ENCODE data around the gene ESYT2.
"Not testable (repeated sequence)": the region's sequence is repeated elsewhere in the genome, so short reads cannot be mapped to it uniquely, and the experiment has no call there.

Gene ESYT2

GRCh38 chr7:158727690-158728089, 101.6 kb downstream of the ESYT2 start:
- DNase-seq (ENCODE audit: low spot score), result no peak

DNA sequence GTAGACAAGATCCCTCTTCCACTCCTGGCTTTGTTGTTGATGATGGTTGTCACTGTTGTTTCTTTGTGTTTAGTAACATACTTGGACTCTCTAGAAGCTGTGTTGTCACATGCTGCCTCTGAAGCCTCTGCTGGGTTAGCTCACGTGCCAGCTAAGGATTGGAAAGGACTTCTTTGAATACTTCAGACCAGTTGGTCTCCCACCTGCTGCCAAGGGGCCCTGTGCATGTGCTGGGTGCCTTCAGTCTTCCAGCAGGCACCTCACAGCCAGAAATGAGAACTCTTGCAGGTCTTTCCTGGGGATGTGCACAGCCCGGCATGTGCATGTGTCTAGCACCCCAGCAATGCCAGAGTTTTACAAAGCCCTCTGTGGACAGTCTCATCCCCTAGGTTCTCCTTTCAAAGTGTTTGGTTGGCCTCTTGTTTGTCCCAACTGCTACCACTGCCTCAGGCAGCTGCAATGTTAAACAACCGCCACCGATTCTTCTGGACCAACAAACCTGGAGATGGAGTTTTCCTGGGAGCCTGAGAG, 103.0 kb downstream of the ESYT2 start:
- DNase-seq (ENCODE audit: low spot score), result no peak

DNA sequence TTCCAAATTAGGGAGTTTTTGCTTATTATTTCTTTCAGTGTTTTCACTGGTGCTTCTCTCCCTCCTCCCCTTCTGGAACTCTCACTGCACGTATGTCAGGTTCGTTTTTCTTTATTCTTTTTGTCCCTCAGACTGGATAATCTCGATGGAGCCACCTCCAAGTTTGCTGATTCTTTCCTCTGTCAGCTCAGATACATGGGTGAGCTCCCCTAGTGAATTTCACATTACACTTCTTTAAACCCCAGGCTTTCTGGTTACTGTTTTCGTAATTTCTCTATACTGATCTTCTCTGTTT, 103.9 kb downstream of the ESYT2 start:
- DNase-seq (ENCODE audit: low spot score), result no peak

GRCh38 chr7:158724658-158725505, 104.4 kb downstream of the ESYT2 start:
- no peak for DNase-seq (ENCODE audit: low spot score)

GRCh38 chr7:158723714-158724385, 105.5 kb downstream of the ESYT2 start:
- no peak for DNase-seq (ENCODE audit: low spot score)

GRCh38 chr7:158723266-158723665, 106.0 kb downstream of the ESYT2 start:
- no peak for DNase-seq (ENCODE audit: low spot score)

DNA sequence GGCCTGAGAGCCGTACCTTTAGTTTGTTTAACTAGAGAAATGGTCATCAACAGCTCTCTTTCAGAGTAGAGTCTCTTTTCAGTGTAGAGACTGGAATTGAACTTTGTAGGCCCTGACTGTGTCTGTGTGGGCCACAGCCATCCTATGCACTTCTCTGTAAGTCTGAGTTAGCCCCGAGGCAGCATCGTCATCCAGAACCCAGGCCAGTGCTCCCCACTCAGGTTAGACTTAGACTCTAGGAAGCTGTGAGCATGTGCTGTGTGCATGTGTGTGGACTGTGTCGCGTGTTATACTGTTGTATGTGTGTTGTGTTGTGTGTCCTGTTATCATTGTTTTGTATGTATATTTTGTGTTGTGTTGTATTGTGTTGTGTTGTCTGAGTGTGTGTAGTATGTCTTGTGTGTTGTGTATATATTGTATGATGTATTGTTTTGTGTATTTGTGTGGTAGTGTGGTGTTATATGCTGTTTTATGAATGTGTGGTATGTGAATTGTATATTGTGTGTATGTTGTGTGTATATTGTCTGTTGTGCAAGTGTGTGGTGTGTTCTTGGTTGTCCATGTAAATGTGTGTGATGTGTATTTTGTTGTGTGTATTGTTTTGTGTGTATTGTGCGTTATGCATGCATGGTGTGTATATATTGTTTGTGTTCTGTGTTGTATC, 106.6 kb downstream of the ESYT2 start:
- no peak for DNase-seq (ENCODE audit: low spot score)

DNA sequence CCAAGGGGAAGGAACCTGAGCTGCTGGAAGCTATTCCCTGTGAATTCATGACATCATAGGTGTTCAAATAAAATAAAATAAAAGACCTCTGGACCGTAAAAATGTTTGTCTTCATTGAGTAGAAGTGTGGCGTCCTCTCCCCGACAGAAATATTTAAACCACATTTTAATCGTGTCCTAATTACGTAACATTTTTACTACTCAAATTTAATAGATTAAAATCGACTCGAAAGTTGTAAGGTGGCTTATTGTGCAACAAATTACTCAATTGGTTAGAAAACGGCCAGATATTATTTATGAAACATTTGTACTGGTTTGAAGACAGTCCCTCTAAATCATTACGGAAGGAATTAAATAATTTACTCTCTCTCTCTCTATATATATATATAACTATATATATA, 109.2 kb downstream of the ESYT2 start:
- DNase-seq (ENCODE audit: low spot score), result no peak

DNA sequence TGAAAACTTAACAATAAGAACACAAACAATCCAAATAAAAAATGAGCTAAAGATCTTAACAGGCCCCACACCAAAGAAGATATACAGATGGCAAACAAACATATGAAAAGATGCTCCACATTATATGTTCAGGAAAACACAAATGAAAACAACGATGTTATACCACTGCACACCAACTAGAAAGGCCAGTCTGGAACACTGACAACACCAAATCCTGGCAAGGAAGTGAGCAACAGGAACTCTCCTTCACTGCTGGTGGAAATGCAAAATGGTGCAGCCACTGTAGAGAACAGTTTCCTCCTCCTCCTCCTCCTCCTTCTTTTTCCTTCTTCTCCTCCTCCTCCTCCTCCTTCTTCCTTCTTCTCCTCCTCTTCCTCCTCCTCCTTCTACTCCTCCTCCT, 112.5 kb downstream of the ESYT2 start:
- no peak for DNase-seq (ENCODE audit: low spot score)

DNA sequence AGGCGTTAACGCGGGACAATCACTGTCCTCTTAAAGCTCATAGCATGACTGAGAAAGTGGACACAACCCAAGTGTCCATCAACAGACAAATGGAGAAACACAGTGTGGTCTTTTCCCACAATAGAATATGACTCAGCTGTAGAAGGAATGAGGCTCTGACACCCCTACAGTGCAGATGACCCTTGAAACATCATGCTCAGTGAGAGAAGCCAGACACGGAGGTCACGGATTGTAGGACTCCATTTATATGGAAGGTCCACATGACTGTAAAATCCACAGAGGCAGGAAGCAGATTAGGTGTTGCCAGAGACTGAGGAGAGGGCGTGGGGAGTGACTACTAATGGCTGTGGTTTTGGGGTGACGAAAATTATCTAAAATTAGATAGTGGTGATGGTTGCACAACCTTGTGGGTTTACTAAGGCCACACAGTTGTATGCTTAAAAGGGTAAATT, 118.6 kb downstream of the ESYT2 start:
- no peak for DNase-seq (ENCODE audit: low spot score)

GRCh38 chr7:158707610-158708009, 121.7 kb downstream of the ESYT2 start:
- DNase-seq (ENCODE audit: low spot score), result no peak

DNA sequence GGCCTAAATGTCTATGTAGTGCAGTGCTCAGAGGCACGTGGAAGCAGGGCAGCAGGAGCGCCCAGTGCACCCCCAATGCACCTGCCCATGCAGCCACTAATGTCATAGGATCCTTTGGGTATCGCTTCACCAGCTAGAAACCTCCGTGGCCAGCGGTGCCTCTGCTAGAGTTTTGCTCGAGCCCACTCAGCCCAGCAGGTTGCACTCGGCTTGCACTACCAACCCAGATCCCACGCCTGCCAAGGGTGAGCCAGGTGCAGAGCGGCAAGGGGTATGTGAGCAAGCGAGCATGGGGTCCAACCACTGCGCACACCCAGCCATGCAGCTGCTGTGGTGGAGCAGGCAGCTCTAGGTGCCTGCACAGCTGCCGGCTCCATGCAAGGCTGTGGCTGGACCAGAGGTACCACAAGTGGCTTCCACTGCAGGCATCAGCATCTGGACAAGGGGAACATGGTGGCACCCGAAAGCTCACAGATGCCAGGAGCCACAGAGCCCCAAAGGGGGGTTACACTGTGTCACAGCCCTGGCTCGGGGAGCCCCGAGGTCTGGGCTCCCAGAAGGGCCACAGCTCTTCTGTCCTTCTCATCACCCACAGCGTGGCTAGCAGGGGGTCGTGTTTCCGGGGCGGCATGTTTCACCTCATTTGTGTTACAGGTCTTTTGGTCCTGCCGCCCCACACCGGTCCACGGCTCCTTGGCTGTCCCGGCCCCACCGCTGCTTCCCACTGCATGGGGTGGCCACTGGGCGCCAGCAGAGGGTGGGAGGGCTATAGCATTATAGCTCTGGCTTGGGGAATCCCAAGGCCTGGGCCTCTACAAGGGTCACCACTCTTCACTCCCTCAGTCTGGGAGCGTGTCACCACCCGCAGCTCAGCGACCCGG, 122.4 kb downstream of the ESYT2 start:
- DNase-seq (ENCODE audit: low spot score), result no peak

GRCh38 chr7:158706273-158706704, 123.0 kb downstream of the ESYT2 start:
- DNase-seq (ENCODE audit: low spot score), result no peak

GRCh38 chr7:158705234-158705850, 124.0 kb downstream of the ESYT2 start:
- no peak for DNase-seq (ENCODE audit: low spot score)

DNA sequence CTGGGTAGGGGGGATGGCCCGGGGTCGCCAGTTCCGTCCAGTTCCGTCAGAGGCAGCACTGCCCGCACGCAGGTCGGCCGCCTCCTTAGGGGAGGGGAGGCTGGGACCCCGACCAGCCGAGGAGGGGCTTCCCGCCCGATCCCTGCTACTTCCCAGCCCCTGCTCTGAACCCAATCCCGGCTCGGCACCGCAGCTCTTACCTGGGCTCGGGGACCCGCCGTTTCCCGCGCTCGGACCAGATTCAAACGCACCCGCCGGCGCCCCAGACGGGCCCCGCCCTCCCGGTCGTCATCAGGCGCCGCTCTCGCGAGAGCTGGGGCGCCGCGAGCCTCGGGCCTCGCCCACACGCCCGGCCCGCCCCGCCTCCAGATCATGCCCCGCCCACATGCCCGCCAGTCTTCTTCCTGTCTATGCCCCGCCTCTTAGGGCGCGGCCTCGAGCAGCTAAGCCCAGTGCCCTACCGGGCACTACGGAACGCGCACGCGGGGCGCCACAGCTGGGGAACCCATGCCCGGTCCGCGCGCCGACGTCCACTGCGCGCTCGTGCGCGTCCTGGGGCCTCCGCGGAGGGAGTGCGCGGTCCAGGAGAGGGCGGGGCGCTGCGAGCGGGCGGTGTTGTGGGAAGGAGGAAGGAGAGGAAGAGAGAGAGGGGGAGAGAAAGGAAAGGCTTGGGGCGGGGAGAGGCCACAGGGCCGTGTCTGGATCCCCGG, 124.6 kb downstream of the ESYT2 start, which contains the start of gene NCAPG2:
NCAPG2 (minus strand) TSS at position 281 of the 710 bp plus-strand sequence. CDS start 2,905 bp downstream, outside the sequence.
- DNase-seq (ENCODE audit: low spot score), result peak; percentile 98

GRCh38 chr7:158703679-158704523, 125.4 kb downstream of the ESYT2 start:
- not testable (repeated sequence) for DNase-seq (ENCODE audit: low spot score)

- no peak for DNase-seq (ENCODE audit: low spot score)
These were observed 126.4 kb downstream of the ESYT2 start for GRCh38 chr7:158702944-158703343.

- DNase-seq (ENCODE audit: low spot score), result no peak
These were observed 127.1 kb downstream of the ESYT2 start for GRCh38 chr7:158702196-158702595.

- DNase-seq (ENCODE audit: low spot score), result no peak
These were observed 129.3 kb downstream of the ESYT2 start for GRCh38 chr7:158700008-158700407.

GRCh38 chr7:158699341-158699740, 130.0 kb downstream of the ESYT2 start:
- no peak for DNase-seq (ENCODE audit: low spot score)
